WTC11 (cell line): Measurements from ENCODE around the gene B2M. TPM values are rescaled to one million over a fixed set of nuclear protein-coding genes. Genes with fewer than 3 reads are reported as not detected.

Experiments used
- ATAC-seq: fragments of 200-7000 bp; cut with Tn5 transposase; 2 replicates; pipeline ENCODE4 v1.10.0; 2021; ENCODE audit warnings: mild to moderate bottlenecking, moderate library complexity
- CTCF ChIA-PET: fragments of 300-600 bp; sonication (Branson Sonifier 250); formaldehyde crosslinking; loops from one replicate; lab custom pipeline; 2021; ENCODE audit warnings: antibody characterized with exemption; lab: Charles Lee
- POLR2A ChIA-PET: fragments of 350-600 bp; sonication (Branson Sonifier 250); formaldehyde crosslinking; loops from one replicate; lab custom pipeline; 2021; ENCODE audit warnings: antibody characterized with exemption; lab: Charles Lee
- DNase-seq: peaks from one replicate; pipeline ENCODE4 v3.0.0; 2021; ENCODE audit warnings: low spot score
- H3K27ac Mint-ChIP-seq: 2 replicates; pipeline ENCODE4 v1.8.0; 2021; ENCODE audit warnings: mixed read lengths
- H3K27me3 Mint-ChIP-seq: 2 replicates; pipeline ENCODE4 v1.8.0; 2021; ENCODE audit warnings: low read depth, mild to moderate bottlenecking, moderate library complexity, mixed read lengths
- H3K36me3 Mint-ChIP-seq: 2 replicates; pipeline ENCODE4 v1.8.0; 2021; ENCODE audit warnings: mixed read lengths
- H3K4me1 Mint-ChIP-seq: 2 replicates; pipeline ENCODE4 v1.8.0; 2022; ENCODE audit warnings: mixed read lengths
- H3K4me3 Mint-ChIP-seq: 2 replicates; pipeline ENCODE4 v1.8.0; 2021; ENCODE audit warnings: mild to moderate bottlenecking, moderate library complexity, mixed read lengths
- H3K9me3 Mint-ChIP-seq: 2 replicates; pipeline ENCODE4 v1.8.0; 2021; ENCODE audit warnings: mixed read lengths
- AR ChIP-seq: fragments of 250-450 bp; sonication (Bioruptor Pico); IDR thresholded peaks from 2 replicates; pipeline ENCODE4 v1.9.0; 2021; ENCODE audit warnings: mild to moderate bottlenecking
- ATF1 ChIP-seq: sonication (generic); formaldehyde crosslinking; IDR thresholded peaks from 2 replicates; pipeline ENCODE4 v1.8.1; 2023; ENCODE audit warnings: mild to moderate bottlenecking, moderate library complexity, missing genetic modification reagents
- CTCF ChIP-seq: fragments of 200-600 bp; IDR thresholded peaks from 2 replicates; pipeline ENCODE4 v1.8.0; 2022; ENCODE audit warnings: antibody characterized with exemption
- ELF4 ChIP-seq: sonication (generic); formaldehyde crosslinking; IDR thresholded peaks from 2 replicates; pipeline ENCODE4 v1.8.1; 2022; ENCODE audit warnings: low read depth, mild to moderate bottlenecking, moderate library complexity, missing genetic modification reagents
- FOXJ3 ChIP-seq: sonication (generic); formaldehyde crosslinking; IDR thresholded peaks from 2 replicates; pipeline ENCODE4 v1.9.0; 2021; ENCODE audit warnings: missing genetic modification reagents, mild to moderate bottlenecking, borderline replicate concordance
- FOXK1 ChIP-seq: sonication (generic); formaldehyde crosslinking; IDR thresholded peaks from 2 replicates; pipeline ENCODE4 v1.8.0; 2022; ENCODE audit warnings: mild to moderate bottlenecking, moderate library complexity, missing genetic modification reagents
- FOXP1 ChIP-seq: sonication (generic); formaldehyde crosslinking; IDR thresholded peaks from 2 replicates; pipeline ENCODE4 v1.8.0; 2022; ENCODE audit warnings: missing genetic modification reagents, mild to moderate bottlenecking, moderate library complexity, borderline replicate concordance
- NFYB ChIP-seq: sonication (generic); formaldehyde crosslinking; conservative IDR thresholded peaks from 2 replicates; pipeline ENCODE4 v1.8.0; 2022; ENCODE audit warnings: low read depth, missing genetic modification reagents
- NR2C2 ChIP-seq: sonication (generic); formaldehyde crosslinking; IDR thresholded peaks from 2 replicates; pipeline ENCODE4 v1.8.0; 2022; ENCODE audit warnings: mild to moderate bottlenecking, missing genetic modification reagents
- PRRX2 ChIP-seq: fragments of 250-450 bp; sonication (Bioruptor Pico); IDR thresholded peaks from 2 replicates; pipeline ENCODE4 v1.8.0; 2021; ENCODE audit warnings: mild to moderate bottlenecking
- SOX15 ChIP-seq: fragments of 250-450 bp; sonication (Bioruptor Pico); IDR thresholded peaks from 2 replicates; pipeline ENCODE4 v1.9.0; 2021; ENCODE audit warnings: mild to moderate bottlenecking
- TP53 ChIP-seq: sonication (generic); formaldehyde crosslinking; IDR thresholded peaks from 2 replicates; pipeline ENCODE4 v1.8.1; 2023; ENCODE audit warnings: mild to moderate bottlenecking, missing genetic modification reagents
- USF1 ChIP-seq: sonication (generic); formaldehyde crosslinking; IDR thresholded peaks from 2 replicates; pipeline ENCODE4 v1.8.0; 2022; ENCODE audit warnings: mild to moderate bottlenecking, missing genetic modification reagents
- ZSCAN18 ChIP-seq: fragments of 250-450 bp; sonication (Bioruptor Pico); IDR thresholded peaks from 2 replicates; pipeline ENCODE4 v2.1.2; 2022; ENCODE audit warnings: mild to moderate bottlenecking, moderate library complexity
- total RNA-seq: library from RNA; stranded (reverse); gene quantifications from 3 replicates; pipeline ENCODE4 v1.2.3, GENCODE V29; 2021
- TF ChIP-seq, protein P1 (sequence below): sonication (generic); formaldehyde crosslinking; IDR thresholded peaks from 2 replicates; pipeline ENCODE4 v1.8.1; 2023; ENCODE audit warnings: mild to moderate bottlenecking, missing genetic modification reagents
- TF ChIP-seq, protein P2 (sequence below): sonication (generic); formaldehyde crosslinking; conservative IDR thresholded peaks from 2 replicates; pipeline ENCODE4 v1.8.1; 2022; ENCODE audit warnings: mild to moderate bottlenecking, missing genetic modification reagents

B2M gene
- total RNA-seq, 1 experiment from 2014 or later, result 88.2 TPM

DNA sequence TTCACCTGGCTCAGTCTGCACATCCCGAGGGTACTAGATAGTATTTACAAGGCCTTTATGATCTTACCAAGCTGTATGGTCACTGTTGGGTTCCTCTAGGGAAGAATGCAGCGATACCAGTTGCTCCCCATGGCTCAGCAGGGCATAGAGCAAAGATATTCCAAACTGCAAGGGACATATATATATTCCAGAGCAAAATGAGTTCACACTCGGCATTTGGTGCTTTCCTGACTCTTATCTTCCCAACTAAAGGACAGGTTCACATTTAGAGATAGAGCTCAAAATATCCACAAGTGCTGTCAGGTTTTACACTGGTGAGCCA, 44.3 kb upstream of the B2M start (continued):
- TF ChIP-seq ELF4 (CRISPR knock-in tag) (no peak), SOX15 (CRISPR knock-in tag) (no peak), FOXK1 (no peak), PRRX2 (CRISPR knock-in tag) (no peak), NFYB (CRISPR knock-in tag) (no peak), FOXP1 (CRISPR knock-in tag) (no peak)
- TF ChIP-seq, protein P1, sequence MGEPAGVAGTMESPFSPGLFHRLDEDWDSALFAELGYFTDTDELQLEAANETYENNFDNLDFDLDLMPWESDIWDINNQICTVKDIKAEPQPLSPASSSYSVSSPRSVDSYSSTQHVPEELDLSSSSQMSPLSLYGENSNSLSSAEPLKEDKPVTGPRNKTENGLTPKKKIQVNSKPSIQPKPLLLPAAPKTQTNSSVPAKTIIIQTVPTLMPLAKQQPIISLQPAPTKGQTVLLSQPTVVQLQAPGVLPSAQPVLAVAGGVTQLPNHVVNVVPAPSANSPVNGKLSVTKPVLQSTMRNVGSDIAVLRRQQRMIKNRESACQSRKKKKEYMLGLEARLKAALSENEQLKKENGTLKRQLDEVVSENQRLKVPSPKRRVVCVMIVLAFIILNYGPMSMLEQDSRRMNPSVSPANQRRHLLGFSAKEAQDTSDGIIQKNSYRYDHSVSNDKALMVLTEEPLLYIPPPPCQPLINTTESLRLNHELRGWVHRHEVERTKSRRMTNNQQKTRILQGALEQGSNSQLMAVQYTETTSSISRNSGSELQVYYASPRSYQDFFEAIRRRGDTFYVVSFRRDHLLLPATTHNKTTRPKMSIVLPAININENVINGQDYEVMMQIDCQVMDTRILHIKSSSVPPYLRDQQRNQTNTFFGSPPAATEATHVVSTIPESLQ, result no peak
- TF ChIP-seq, all 79 proteins: peak for 0

DNA sequence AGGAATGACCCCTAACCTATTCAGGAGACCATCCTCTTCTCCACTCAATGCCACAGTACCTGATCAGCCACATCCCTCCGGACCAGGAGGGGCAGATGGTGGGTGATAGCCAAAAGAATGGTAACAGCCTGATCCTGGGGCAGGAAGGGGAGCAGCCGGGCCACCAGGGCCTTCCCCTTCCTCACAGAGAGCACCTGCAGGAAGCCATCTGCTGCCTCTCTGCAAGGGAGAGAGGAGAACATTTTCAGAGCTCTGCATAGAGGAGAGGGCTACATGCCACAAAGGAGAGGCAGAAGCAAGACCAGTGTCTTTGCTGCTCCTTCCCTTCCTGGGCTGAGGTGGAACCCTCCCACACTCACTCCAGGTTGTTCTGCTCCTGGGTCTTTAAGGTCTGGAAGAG, 42.4 kb upstream of the B2M start:
- peaks cover 11% of the 10 kb centered on the region for H3K4me1 Mint-ChIP-seq
- H3K27me3 Mint-ChIP-seq, result no peaks in the 10 kb centered on the region; the same call in 1 of the 2 replicates
- no peak for ATAC-seq
- no peaks in the 10 kb centered on the region for H3K36me3 Mint-ChIP-seq
- DNase-seq, result no peak
- ChIA-PET POLR2A (no interaction called here), CTCF (interaction anchor here (1.0 to 1.7 kb wide), 3 partner anchors 45 to 84 kb away, joined by 4 read pairs; no protein-coding TSS in a partner anchor)
- H3K27ac Mint-ChIP-seq, result no peak overlapping the region
- H3K4me3 Mint-ChIP-seq, result no peak overlapping the region
- no peaks in the 10 kb centered on the region; the same call in 1 of the 2 replicates for H3K9me3 Mint-ChIP-seq
- no peak for TF ChIP-seq AR
- no peak for TF ChIP-seq FOXJ3 (CRISPR knock-in tag)
- TF ChIP-seq, protein P2, sequence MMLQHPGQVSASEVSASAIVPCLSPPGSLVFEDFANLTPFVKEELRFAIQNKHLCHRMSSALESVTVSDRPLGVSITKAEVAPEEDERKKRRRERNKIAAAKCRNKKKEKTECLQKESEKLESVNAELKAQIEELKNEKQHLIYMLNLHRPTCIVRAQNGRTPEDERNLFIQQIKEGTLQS (CRISPR knock-in tag), result no peak
- TF ChIP-seq TP53 (CRISPR knock-in tag), result no peak
- TF ChIP-seq ZSCAN18, result no peak
- no peak for TF ChIP-seq USF1 (CRISPR knock-in tag)
- TF ChIP-seq CTCF, result no peak
- no peak for TF ChIP-seq NR2C2 (CRISPR knock-in tag)
- TF ChIP-seq ATF1 (CRISPR knock-in tag), result no peak
